HG03565 (cell line): ENCODE data around the gene DSC1.

ENCODE experiments used
- ATAC-seq: cut with Tn5 transposase; IDR thresholded peaks from one replicate; pipeline ENCODE4 v1.9.1; 2021; ENCODE audit warnings: mild to moderate bottlenecking, moderate library complexity; ENCODE audit not compliant: unreplicated experiment

DSC1 gene

DNA sequence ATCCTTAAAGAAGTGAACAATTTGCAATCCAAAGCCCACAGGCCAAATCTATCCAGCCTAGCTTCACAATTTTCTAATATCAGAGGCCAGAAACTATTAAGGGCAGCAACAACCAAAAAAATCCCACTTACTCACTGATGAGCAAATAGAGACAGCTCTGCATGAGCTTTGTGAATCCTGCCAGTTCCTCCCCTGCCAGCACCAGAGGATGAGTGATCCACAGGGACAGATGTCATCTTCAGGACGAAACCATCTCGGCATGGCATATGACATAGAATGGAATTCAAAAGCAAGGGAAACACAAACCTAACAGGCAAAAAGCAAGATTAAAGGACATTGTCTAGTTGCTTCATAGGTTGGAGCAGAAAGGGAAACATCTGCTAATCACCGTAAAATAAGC is 58.2 kb downstream of the DSC1 start:
- ATAC-seq = no peak

DNA sequence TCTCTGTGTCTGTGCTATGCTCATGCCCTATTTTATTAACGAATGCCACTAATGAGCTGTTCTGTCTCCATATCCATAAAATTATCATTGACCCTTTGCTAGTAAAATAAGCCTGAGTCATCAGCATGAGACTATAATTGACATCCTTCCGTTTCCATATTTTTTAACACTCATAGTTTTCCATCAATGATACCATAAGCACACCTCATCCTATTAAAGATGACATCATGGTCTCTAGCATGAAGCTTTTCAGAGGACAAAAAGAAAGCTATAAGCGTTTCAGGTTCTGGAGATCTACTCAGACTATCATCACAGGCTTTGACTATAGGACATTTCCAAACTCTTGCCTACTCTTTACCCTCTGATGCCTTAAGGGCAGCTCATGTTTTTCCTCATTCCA is 59.2 kb downstream of the DSC1 start:
- ATAC-seq = no peak

DNA sequence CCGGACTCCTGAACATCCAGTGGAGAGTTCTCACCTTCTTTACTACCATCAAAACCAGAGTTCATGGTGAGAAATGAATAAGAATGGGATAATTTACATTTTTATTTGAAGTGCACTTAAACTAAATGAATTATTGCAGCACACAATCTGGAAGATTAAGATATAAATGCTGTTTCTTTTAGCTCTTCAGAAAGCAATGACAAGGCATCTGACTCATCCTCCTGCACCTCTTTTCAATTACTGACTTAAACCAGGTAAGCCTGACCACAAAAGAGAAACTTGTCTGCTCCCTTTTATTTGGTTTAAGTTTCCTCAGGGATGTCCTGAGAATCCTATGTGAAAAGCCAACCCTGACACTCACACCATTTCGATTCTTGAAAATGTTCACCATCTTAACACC is 59.7 kb downstream of the DSC1 start:
- no peak for ATAC-seq

DNA sequence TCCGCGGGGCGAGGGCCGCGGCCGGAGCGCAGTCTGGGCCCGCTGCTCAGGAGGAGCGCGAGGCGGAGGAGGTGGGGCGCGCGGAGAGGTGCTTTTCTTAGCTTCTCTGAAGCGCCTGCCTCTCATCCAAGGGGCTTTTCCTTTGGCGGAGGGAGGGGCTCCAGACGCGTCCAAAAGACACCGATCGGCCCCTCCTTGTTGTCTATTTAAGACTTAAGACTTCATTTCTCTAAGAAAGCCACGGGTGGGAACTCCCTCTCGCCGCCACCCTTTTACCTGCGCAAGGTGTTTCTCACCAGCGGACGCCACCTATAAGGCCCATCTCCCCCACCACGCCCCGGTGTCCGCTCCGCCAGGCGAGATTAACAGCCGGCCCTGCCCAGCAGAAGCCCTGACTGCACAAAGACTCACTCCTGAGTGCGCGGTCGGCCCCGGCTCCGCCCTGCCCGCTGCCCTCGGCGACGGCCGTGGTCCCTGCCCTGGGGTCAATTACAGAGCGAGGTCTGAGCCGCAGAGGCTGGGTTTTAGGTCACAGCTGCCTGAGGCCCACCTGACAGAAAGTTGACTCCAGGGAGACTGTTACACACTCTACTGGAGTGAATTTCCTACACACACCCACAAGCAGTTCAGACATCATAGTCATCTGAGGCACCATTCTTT is 60.5 kb downstream of the DSC1 start, which contains the start of gene DSC2:
TSS of gene DSC2 (minus strand) at position 397 of the 660 bp plus-strand sequence. CDS start 450 bp downstream, outside the sequence.
- no peak for ATAC-seq

DNA sequence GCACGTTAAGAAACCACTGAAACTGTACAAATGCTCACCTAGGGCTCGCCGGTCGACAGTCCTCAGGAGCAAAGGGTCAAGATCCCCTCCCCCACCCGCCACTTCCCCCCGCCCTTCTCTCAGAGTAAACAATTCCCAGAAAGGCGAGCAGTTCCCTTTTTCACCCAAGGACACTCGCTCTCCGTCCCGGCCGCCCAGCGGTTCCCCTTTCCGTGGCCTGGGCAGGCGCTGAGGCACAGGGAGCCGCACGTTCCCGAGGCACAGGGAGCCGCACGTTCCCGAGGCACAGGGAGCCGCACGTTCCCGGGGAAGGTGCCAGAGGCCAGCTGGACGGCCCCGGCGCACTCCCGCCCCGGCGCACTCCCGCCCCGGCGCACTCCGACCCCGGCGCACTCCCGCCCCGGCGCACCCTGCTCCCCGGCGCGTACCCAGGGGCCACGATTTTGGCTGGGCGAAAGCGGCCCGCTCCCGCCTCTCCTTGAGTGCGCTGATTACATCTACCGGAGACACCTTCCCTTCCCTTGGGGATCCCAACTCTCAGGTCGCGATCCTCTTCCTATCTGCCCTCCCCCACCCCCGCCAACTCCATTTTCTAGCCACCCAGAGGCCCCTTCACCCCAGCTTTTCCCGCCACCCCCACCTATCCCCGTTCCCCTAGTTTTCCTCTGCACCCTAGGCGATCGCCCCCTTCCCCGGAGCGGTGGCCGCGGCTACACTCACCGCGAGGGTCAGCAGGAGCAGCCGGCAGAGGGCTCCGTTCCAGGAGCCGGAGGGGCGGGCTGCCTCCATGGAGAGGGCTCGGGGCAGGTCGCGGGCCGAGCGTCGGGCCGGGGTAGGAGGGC is 61.3 kb downstream of the DSC1 start:
- no peak for ATAC-seq

GRCh38 chr18:31100436-31101182 is 62.0 kb downstream of the DSC1 start:
- no peak for ATAC-seq

- ATAC-seq = no peak
Measured at GRCh38 chr18:31099450-31100230, 63.0 kb downstream of the DSC1 start.

DNA sequence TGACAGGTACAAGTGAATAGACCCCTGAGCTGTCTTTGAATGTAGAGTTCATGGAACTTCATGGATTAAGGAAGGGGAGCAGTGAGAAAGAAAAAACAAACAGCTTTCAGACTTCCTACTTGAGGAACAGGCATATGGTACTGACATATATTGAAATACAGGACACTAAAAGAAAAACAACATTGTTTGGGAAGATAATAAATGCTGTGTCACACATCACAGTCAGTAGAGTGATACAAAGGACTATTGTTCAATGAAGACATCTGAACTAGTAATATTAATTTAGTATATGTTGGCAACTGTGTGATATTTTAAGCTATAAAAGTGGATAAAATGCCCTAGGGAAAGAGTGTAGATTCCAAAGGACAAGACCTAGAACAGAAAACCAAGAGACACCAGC is 63.8 kb downstream of the DSC1 start:
- no peak for ATAC-seq

- no peak for ATAC-seq
Measured at GRCh38 chr18:31097666-31098065, 65.0 kb downstream of the DSC1 start.

GRCh38 chr18:31093880-31094279 is 68.8 kb downstream of the DSC1 start:
- no peak for ATAC-seq

DNA sequence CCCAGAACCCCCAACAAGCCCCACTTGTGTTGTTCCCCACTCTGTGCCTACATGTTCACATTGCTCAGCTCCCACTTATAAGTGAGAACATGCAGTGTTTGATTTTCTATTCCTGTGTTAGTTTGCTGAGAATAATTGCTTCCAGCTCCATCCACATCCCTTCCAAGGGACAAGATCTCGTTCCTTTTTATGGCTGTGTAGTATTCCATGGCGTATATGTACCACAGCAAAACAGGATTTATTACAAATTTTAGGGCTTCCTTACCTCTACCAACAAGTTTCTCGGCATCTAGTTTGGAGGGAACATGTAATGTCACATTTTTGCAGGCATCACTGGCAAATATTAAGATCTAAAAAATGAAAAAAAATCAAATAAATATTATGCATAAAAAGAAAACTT is 69.4 kb downstream of the DSC1 start:
- ATAC-seq = no peak

DNA sequence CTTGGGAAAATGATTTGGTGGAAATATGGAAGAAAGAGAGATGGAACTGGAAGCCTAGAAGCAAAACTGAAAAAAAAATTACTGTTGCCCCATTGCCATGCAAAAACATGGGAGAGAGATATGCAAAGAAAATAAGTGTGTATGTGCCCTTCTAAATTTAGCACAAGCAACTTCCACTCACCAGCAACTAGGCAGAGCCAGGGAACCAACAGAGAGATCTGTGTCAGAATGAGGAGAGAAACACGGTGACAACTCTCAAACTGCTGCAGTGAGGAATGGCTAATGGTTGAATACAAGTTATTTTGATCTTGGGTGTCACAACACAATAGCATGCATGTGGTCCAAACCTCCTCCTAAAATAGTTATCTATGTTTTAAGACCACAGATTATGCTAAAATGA is 71.3 kb downstream of the DSC1 start:
- no peak for ATAC-seq

- ATAC-seq = no peak
Measured at GRCh38 chr18:31088532-31088931, 74.1 kb downstream of the DSC1 start.

- ATAC-seq = no peak
Measured at GRCh38 chr18:31079973-31080372, 82.7 kb downstream of the DSC1 start.
